ENCODE data around the gene VSX1. TPM values are rescaled to one million over a fixed set of nuclear protein-coding genes. Genes with fewer than 3 reads are reported as not detected.

VSX1 gene
- total and polyA plus RNA-seq, 3 experiments from 2014 or later, result not detected

- H3K4me3 Mint-ChIP-seq, result no peak overlapping the region
- H3K36me3 ChIP-seq (ENCODE audit: insufficient read depth, low read length), result no peaks in the 10 kb centered on the region
- POLR2A ChIA-PET, result no interaction called here
- no peak overlapping the region for H3K27ac ChIP-seq (ENCODE audit: low read depth, low read length)
- no peaks in the 10 kb centered on the region for H3K9me3 ChIP-seq (ENCODE audit: low read length)
- H3K4me1 ChIP-seq (ENCODE audit: insufficient read depth, low read length), result no peaks in the 10 kb centered on the region
- peaks cover 0 to 1% (median 0%) of the 10 kb centered on the region in 5 donors for H3K9me3 Mint-ChIP-seq
- H3K27me3 Mint-ChIP-seq, result peaks cover 42 to 84% of the 10 kb centered on the region in 2 donors
- peaks cover 8 to 24% (median 12%) of the 10 kb centered on the region in 3 donors for H3K4me1 Mint-ChIP-seq
- DNase-seq, result no peak
- no peaks in the 10 kb centered on the region for H3K36me3 Mint-ChIP-seq
- no peak overlapping the region for H3K27ac Mint-ChIP-seq
- CTCF ChIA-PET, result interaction anchor here (1.8 to 1.9 kb wide), 2 partner anchors 13 to 15 kb away, joined by 5 to 6 read pairs; no protein-coding TSS in a partner anchor
- H3K4me3 ChIP-seq (ENCODE audit: low read length), result no peak overlapping the region
- H3K27me3 ChIP-seq (ENCODE audit: insufficient read depth, low read length, poor library complexity, severe bottlenecking), result peaks cover 32% of the 10 kb centered on the region
These were observed 4.3 kb downstream of the VSX1 start for GRCh38 chr20:25077610-25078169.

DNA sequence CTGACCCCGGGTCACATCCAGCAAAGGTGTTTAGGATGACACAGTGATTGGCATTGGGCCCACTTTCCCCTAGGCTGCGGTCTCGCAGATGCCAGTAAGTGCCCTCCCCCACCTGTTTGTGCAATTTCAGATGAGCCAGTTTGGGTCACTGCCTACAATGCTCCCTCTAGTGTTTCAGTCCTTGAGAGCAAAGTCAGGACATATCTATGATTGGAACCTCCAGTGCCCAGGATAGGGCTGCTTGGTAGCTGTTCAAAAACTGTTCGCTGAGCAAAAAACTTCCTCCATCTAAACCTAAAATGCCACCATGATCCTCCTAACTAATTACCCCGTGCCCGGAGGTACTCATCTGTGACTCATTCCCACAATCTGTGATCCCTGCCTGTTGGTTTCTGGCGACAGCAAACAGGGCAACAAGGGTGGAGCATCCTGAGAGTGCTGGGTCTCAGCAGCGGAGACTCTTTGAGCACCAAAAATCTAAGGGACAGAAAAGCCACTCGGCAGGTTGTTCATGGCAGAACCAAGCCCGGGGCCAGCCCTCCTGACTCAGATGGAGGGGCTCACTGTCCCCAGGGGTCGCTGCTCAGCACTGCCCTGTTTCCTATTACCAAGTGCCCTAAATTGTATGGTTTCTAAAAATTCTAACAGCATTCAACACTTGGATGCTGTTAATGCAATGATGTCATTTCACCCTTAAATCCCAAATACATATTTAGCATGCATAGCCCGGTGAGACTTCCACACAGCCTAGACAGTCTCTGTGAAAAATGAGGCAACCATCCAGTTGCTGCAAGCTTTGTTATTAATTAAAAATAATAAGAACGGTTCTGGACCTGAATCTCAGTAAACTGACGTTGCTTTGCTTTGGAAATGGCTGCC, 5.0 kb downstream of the VSX1 start:
- peak overlapping the region in 1 of 8 donors; percentile 11 for H3K27ac Mint-ChIP-seq
- H3K4me3 ChIP-seq (ENCODE audit: low read length), result no peak overlapping the region
- DNase-seq, result no peak
- peaks cover 0 to 1% (median 0%) of the 10 kb centered on the region in 5 donors for H3K9me3 Mint-ChIP-seq
- peaks cover 28% of the 10 kb centered on the region for H3K27me3 ChIP-seq (ENCODE audit: insufficient read depth, low read length, poor library complexity, severe bottlenecking)
- no peaks in the 10 kb centered on the region for H3K36me3 Mint-ChIP-seq
- H3K9me3 ChIP-seq (ENCODE audit: low read length), result no peaks in the 10 kb centered on the region
- no peak overlapping the region for H3K4me3 Mint-ChIP-seq
- ChIA-PET POLR2A (no interaction called here), CTCF (interaction anchor here (1.8 kb wide), 1 partner anchor 14 kb away, joined by 6 read pairs; no protein-coding TSS in a partner anchor)
- H3K36me3 ChIP-seq (ENCODE audit: insufficient read depth, low read length), result no peaks in the 10 kb centered on the region
- H3K27ac ChIP-seq (ENCODE audit: low read depth, low read length), result no peak overlapping the region
- peaks cover 3 to 20% (median 7%) of the 10 kb centered on the region in 3 donors for H3K4me1 Mint-ChIP-seq
- no peaks in the 10 kb centered on the region for H3K4me1 ChIP-seq (ENCODE audit: insufficient read depth, low read length)
- H3K27me3 Mint-ChIP-seq, result peaks cover 37 to 85% of the 10 kb centered on the region in 2 donors

DNA sequence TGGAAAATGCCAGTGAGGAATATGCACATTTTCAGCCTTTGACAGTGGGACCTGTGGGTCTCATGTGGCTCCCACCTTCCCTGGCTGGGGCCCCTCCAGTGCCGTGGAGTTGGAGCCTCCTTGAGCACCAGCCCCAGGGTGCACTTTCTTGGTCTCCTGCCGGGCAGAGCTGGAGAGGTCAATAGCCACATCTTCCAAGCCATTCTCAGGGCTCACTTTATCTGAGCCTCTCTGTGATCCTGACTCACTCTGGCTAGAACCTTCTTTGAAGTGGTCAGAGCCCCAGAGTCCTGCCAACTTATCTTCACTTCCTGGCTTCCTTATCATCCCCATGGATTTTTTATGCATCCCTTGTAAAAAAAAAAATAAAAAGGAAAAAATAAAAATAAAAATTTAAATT, 5.7 kb downstream of the VSX1 start:
- H3K36me3 Mint-ChIP-seq, result no peaks in the 10 kb centered on the region

DNA sequence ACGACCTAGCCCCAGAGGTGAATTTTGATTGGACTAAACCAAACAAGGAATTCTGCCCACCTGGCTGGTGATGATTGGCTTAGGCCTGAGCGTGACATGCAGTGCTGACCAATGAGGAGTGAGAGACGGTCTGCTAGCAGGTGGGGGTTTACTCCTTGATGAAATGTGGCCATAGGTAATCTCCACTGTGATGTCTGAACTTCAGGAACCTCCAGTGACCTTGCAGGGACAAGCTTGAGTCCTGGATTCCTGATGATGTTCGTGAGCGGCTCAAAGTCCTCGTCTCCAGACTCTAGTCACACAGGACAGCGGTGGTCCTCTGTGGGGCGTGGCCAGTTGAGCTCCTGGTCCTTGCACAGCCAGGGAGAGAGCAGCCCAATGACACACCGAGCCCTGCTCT, 8.4 kb downstream of the VSX1 start:
- Histone ChIP-seq H3K4me1 (ENCODE audit: insufficient read depth, low read length) (no peaks in the 10 kb centered on the region), H3K27me3 (ENCODE audit: insufficient read depth, low read length, poor library complexity, severe bottlenecking) (peaks cover 9% of the 10 kb centered on the region), H3K36me3 (ENCODE audit: insufficient read depth, low read length) (no peaks in the 10 kb centered on the region), H3K9me3 (ENCODE audit: low read length) (no peaks in the 10 kb centered on the region), H3K4me3 (ENCODE audit: low read length) (no peak overlapping the region), H3K27ac (ENCODE audit: low read depth, low read length) (no peak overlapping the region)
- H3K4me1 Mint-ChIP-seq, result peaks cover 0 to 10% (median 7%) of the 10 kb centered on the region in 3 donors
- peaks cover 11 to 83% of the 10 kb centered on the region in 2 donors for H3K27me3 Mint-ChIP-seq
- POLR2A ChIA-PET, result no interaction called here
- no peaks in the 10 kb centered on the region for H3K9me3 Mint-ChIP-seq
- no peaks in the 10 kb centered on the region for H3K36me3 Mint-ChIP-seq
- CTCF ChIA-PET, result no interaction called here
- no peak for DNase-seq
- H3K4me3 Mint-ChIP-seq, result no peak overlapping the region
- no peak overlapping the region for H3K27ac Mint-ChIP-seq

More for the DNA sequence above, 5.7 kb downstream of the VSX1 start:
- DNase-seq, result no peak
- Mint-ChIP-seq H3K4me3 (no peak overlapping the region), H3K27me3 (peaks cover 35 to 90% of the 10 kb centered on the region in 2 donors), H3K9me3 (peaks cover 0 to 1% (median 0%) of the 10 kb centered on the region in 5 donors), H3K4me1 (peaks cover 3 to 17% (median 7%) of the 10 kb centered on the region in 3 donors), H3K27ac (no peak overlapping the region)
- ChIA-PET CTCF (no interaction called here), POLR2A (no interaction called here)
- Histone ChIP-seq H3K9me3 (ENCODE audit: low read length) (no peaks in the 10 kb centered on the region), H3K27ac (ENCODE audit: low read depth, low read length) (no peak overlapping the region), H3K36me3 (ENCODE audit: insufficient read depth, low read length) (no peaks in the 10 kb centered on the region), H3K4me1 (ENCODE audit: insufficient read depth, low read length) (no peaks in the 10 kb centered on the region), H3K27me3 (ENCODE audit: insufficient read depth, low read length, poor library complexity, severe bottlenecking) (peaks cover 26% of the 10 kb centered on the region), H3K4me3 (ENCODE audit: low read length) (no peak overlapping the region)

GRCh38 chr20:25072226-25072811, 9.6 kb downstream of the VSX1 start:
- no peak overlapping the region for H3K27ac Mint-ChIP-seq
- Histone ChIP-seq H3K4me3 (ENCODE audit: low read length) (no peak overlapping the region), H3K4me1 (ENCODE audit: insufficient read depth, low read length) (no peaks in the 10 kb centered on the region), H3K27ac (ENCODE audit: low read depth, low read length) (no peak overlapping the region), H3K9me3 (ENCODE audit: low read length) (no peaks in the 10 kb centered on the region), H3K27me3 (ENCODE audit: insufficient read depth, low read length, poor library complexity, severe bottlenecking) (peaks cover 5% of the 10 kb centered on the region), H3K36me3 (ENCODE audit: insufficient read depth, low read length) (no peaks in the 10 kb centered on the region)
- H3K4me3 Mint-ChIP-seq, result no peak overlapping the region
- H3K36me3 Mint-ChIP-seq, result no peaks in the 10 kb centered on the region
- H3K27me3 Mint-ChIP-seq, result peaks cover 4 to 71% of the 10 kb centered on the region in 2 donors
- no peaks in the 10 kb centered on the region for H3K9me3 Mint-ChIP-seq
- CTCF ChIA-PET, result interaction anchor here (1.0 to 1.5 kb wide), 2 partner anchors 15 to 141 kb away, joined by 3 to 5 read pairs; no protein-coding TSS in a partner anchor
- H3K4me1 Mint-ChIP-seq, result peaks cover 0 to 8% (median 7%) of the 10 kb centered on the region in 3 donors
- POLR2A ChIA-PET, result no interaction called here
- no peak for DNase-seq

GRCh38 chr20:25071734-25072133, 10.2 kb downstream of the VSX1 start:
- Mint-ChIP-seq H3K4me3 (no peak overlapping the region), H3K27ac (no peak overlapping the region), H3K36me3 (no peaks in the 10 kb centered on the region), H3K4me1 (peaks cover 0 to 3% (median 2%) of the 10 kb centered on the region in 3 donors), H3K27me3 (peaks cover 4 to 65% of the 10 kb centered on the region in 2 donors), H3K9me3 (no peaks in the 10 kb centered on the region)
- Histone ChIP-seq H3K27ac (ENCODE audit: low read depth, low read length) (no peak overlapping the region), H3K36me3 (ENCODE audit: insufficient read depth, low read length) (no peaks in the 10 kb centered on the region), H3K4me3 (ENCODE audit: low read length) (no peak overlapping the region), H3K4me1 (ENCODE audit: insufficient read depth, low read length) (no peaks in the 10 kb centered on the region), H3K9me3 (ENCODE audit: low read length) (no peaks in the 10 kb centered on the region), H3K27me3 (ENCODE audit: insufficient read depth, low read length, poor library complexity, severe bottlenecking) (no peaks in the 10 kb centered on the region)
- DNase-seq, result no peak
- ChIA-PET CTCF (interaction anchor here (0.7 to 1.5 kb wide), 3 partner anchors 15 to 141 kb away, joined by 3 to 6 read pairs (median 5); no protein-coding TSS in a partner anchor), POLR2A (no interaction called here)

GRCh38 chr20:25070821-25071473, 11.0 kb downstream of the VSX1 start:
- Histone ChIP-seq H3K36me3 (ENCODE audit: insufficient read depth, low read length) (no peaks in the 10 kb centered on the region), H3K9me3 (ENCODE audit: low read length) (no peaks in the 10 kb centered on the region), H3K4me3 (ENCODE audit: low read length) (no peak overlapping the region), H3K27ac (ENCODE audit: low read depth, low read length) (no peak overlapping the region), H3K27me3 (ENCODE audit: insufficient read depth, low read length, poor library complexity, severe bottlenecking) (no peaks in the 10 kb centered on the region), H3K4me1 (ENCODE audit: insufficient read depth, low read length) (no peaks in the 10 kb centered on the region)
- H3K36me3 Mint-ChIP-seq, result no peaks in the 10 kb centered on the region
- CTCF ChIA-PET, result interaction anchor here (0.7 to 1.5 kb wide), 3 partner anchors 14 to 140 kb away, joined by 3 to 6 read pairs (median 5); no protein-coding TSS in a partner anchor
- H3K27me3 Mint-ChIP-seq, result peaks cover 5 to 60% of the 10 kb centered on the region in 2 donors
- no peak overlapping the region for H3K27ac Mint-ChIP-seq
- peaks cover 0 to 1% (median under 1%) of the 10 kb centered on the region in 3 donors for H3K4me1 Mint-ChIP-seq
- POLR2A ChIA-PET, result no interaction called here
- H3K4me3 Mint-ChIP-seq, result no peak overlapping the region
- H3K9me3 Mint-ChIP-seq, result no peaks in the 10 kb centered on the region
- DNase-seq, result no peak

Measured in CD8-positive, alpha-beta memory T cell (primary cell).